Measurements from ENCODE around the gene TPSAB1.

Gene TPSAB1

GRCh38 chr16:1288813-1289476, 48.4 kb downstream of the TPSAB1 start:
- no peak for DNase-seq

GRCh38 chr16:1289477-1289866, 49.0 kb downstream of the TPSAB1 start:
- no peak for DNase-seq

GRCh38 chr16:1290063-1290501, 49.6 kb downstream of the TPSAB1 start:
- DNase-seq = no peak

GRCh38 chr16:1290860-1291575, 50.5 kb downstream of the TPSAB1 start:
- no peak for DNase-seq

- no peak for DNase-seq
Measured at GRCh38 chr16:1291576-1291974, 51.1 kb downstream of the TPSAB1 start.
